Fibroblast of villous mesenchyme (primary cell): ENCODE data around the gene SLC16A3. TPM values are rescaled to one million over a fixed set of nuclear protein-coding genes. Genes with fewer than 3 reads are reported as not detected.
A peak's percentile ranks its signal among the peaks of the same experiment; 100 is the strongest.
"Not testable (repeated sequence)": the region's sequence is repeated elsewhere in the genome, so short reads cannot be mapped to it uniquely, and the experiment has no call there.

Experiments
- DNase-seq: peaks from one replicate; pipeline ENCODE4 v3.0.0-alpha.2; 2010; ENCODE audit warnings: low read depth
- H3K4me3 ChIP-seq: 2 replicates; pipeline ENCODE4 v1.5.1; 2011; ENCODE audit warnings: low read depth, mild to moderate bottlenecking, low read length
- total RNA-seq: library from RNA; depleted of rRNA; stranded (reverse); fragments of >200 nt; gene quantifications from 2 replicates; pipeline ENCODE4 v1.2.3, GENCODE V29; 2012
- TF ChIP-seq, protein P1 (sequence below): IDR thresholded peaks from 2 replicates; pipeline ENCODE4 v1.5.1; 2012; ENCODE audit warnings: low read depth, mild to moderate bottlenecking, low read length; ENCODE audit not compliant: insufficient read depth

SLC16A3 gene
- total RNA-seq, 1 donor = 174 TPM

- TF ChIP-seq, protein P1, sequence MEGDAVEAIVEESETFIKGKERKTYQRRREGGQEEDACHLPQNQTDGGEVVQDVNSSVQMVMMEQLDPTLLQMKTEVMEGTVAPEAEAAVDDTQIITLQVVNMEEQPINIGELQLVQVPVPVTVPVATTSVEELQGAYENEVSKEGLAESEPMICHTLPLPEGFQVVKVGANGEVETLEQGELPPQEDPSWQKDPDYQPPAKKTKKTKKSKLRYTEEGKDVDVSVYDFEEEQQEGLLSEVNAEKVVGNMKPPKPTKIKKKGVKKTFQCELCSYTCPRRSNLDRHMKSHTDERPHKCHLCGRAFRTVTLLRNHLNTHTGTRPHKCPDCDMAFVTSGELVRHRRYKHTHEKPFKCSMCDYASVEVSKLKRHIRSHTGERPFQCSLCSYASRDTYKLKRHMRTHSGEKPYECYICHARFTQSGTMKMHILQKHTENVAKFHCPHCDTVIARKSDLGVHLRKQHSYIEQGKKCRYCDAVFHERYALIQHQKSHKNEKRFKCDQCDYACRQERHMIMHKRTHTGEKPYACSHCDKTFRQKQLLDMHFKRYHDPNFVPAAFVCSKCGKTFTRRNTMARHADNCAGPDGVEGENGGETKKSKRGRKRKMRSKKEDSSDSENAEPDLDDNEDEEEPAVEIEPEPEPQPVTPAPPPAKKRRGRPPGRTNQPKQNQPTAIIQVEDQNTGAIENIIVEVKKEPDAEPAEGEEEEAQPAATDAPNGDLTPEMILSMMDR = no peak
- DNase-seq = peak; percentile 48
- no peak overlapping the region for H3K4me3 ChIP-seq
These were observed 28.6 kb downstream of the SLC16A3 start for GRCh38 chr17:82257473-82257872.

DNA sequence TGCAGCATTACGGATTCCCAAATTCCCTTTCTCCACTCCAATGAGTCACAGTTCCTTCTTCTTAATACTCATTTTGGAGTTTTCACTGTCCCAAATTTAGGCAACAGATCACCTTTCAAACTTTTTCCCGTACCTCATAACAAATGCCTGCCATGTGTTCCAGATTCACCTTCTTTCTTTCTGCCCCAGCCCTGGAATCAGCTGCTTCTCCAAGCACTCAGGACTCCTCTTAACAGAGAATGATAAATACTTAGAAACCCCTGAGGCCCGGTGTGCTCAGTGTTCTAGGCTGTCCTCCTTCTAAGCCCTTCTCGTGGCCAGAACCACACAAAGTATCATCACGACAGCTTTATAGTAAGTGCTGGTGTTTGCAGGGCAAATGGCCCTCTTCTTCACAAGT, 29.7 kb downstream of the SLC16A3 start:
- TF ChIP-seq, protein P1 = no peak
- H3K4me3 ChIP-seq = no peak overlapping the region
- no peak for DNase-seq

GRCh38 chr17:82259972-82260961, 31.4 kb downstream of the SLC16A3 start:
- DNase-seq, H3K4me3 ChIP-seq: not testable (repeated sequence)

- DNase-seq = no peak
- no peak overlapping the region for H3K4me3 ChIP-seq
- TF ChIP-seq, protein P1 = no peak
These were observed 33.5 kb downstream of the SLC16A3 start for GRCh38 chr17:82262344-82262743.

DNA sequence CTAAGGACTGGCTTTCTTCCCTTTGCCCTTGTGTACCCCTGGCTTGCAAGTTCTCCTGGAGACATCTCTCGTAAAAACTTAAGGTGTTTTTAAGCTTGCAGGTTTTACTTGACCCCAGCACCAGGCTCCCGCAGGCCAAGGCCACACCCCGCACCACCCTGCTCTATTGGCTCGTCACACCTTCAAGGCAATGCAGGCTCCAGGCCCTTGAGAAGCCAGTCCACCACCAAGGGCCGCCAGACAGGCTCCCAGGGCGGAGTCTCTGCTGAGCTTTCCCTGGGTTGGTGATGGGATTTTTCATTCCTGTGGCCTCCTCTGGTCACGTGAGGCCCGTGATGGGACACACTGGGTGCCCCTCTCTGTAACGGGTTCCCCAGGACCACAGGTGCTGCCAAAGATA, 34.8 kb downstream of the SLC16A3 start:
- no peak for DNase-seq
- TF ChIP-seq, protein P1 = no peak
- H3K4me3 ChIP-seq = no peak overlapping the region

- no peak overlapping the region for H3K4me3 ChIP-seq
- TF ChIP-seq, protein P1 = no peak
- DNase-seq = no peak
These were observed 37.3 kb downstream of the SLC16A3 start for GRCh38 chr17:82266142-82266541.

- TF ChIP-seq, protein P1 = no peak
- peak overlapping the region; percentile 53 for H3K4me3 ChIP-seq
- peak; percentile 97 for DNase-seq
These were observed 38.9 kb downstream of the SLC16A3 start for GRCh38 chr17:82267575-82268379.
